DMS 273 (cell line): ENCODE measurements around the gene KCNT2.
"Not testable (repeated sequence)": the region's sequence is repeated elsewhere in the genome, so short reads cannot be mapped to it uniquely, and the experiment has no call there.

Source experiments
- DNase-seq: peaks from one replicate; lab custom pipeline; 2025; ENCODE audit not compliant: unreplicated experiment; lab: John Stamatoyannopoulos, UW

Gene KCNT2

GRCh38 chr1:196590959-196591358, 17.3 kb downstream of the KCNT2 start:
- no peak for DNase-seq

GRCh38 chr1:196590012-196590708, 18.1 kb downstream of the KCNT2 start:
- no peak for DNase-seq

GRCh38 chr1:196584696-196585095, 23.5 kb downstream of the KCNT2 start:
- DNase-seq: no peak

GRCh38 chr1:196577386-196577785, 30.9 kb downstream of the KCNT2 start:
- DNase-seq: no peak

GRCh38 chr1:196573226-196573625, 35.0 kb downstream of the KCNT2 start:
- DNase-seq: no peak

- no peak for DNase-seq
Observed at GRCh38 chr1:196567238-196567637, 41.0 kb downstream of the KCNT2 start.

- no peak for DNase-seq
Observed at GRCh38 chr1:196563768-196564167, 44.5 kb downstream of the KCNT2 start.

GRCh38 chr1:196559314-196559713, 48.9 kb downstream of the KCNT2 start:
- DNase-seq: no peak

GRCh38 chr1:196558411-196558810, 49.8 kb downstream of the KCNT2 start:
- no peak for DNase-seq

GRCh38 chr1:196557797-196558196, 50.4 kb downstream of the KCNT2 start:
- no peak for DNase-seq

GRCh38 chr1:196550731-196551130, 57.5 kb downstream of the KCNT2 start:
- no peak for DNase-seq

- no peak for DNase-seq
Observed at GRCh38 chr1:196546272-196547111, 61.7 kb downstream of the KCNT2 start.

GRCh38 chr1:196545222-196545621, 63.0 kb downstream of the KCNT2 start:
- no peak for DNase-seq

GRCh38 chr1:196544617-196545016, 63.6 kb downstream of the KCNT2 start:
- DNase-seq: no peak

- DNase-seq: no peak
Observed at GRCh38 chr1:196543833-196544232, 64.4 kb downstream of the KCNT2 start.

- peak; percentile 1 for DNase-seq
Observed at GRCh38 chr1:196538473-196538872, 69.8 kb downstream of the KCNT2 start.

GRCh38 chr1:196535727-196536126, 72.5 kb downstream of the KCNT2 start:
- peak; percentile 47 for DNase-seq

GRCh38 chr1:196531737-196532524, 76.3 kb downstream of the KCNT2 start:
- DNase-seq: no peak

- DNase-seq: no peak
Observed at GRCh38 chr1:196527919-196528318, 80.3 kb downstream of the KCNT2 start.

- DNase-seq: not testable (repeated sequence)
Observed at GRCh38 chr1:196522574-196523345, 85.5 kb downstream of the KCNT2 start.

- no peak for DNase-seq
Observed at GRCh38 chr1:196517193-196517592, 91.0 kb downstream of the KCNT2 start.
